ENCODE data around the gene MATCAP1. TPM values are rescaled to one million over a fixed set of nuclear protein-coding genes. Genes with fewer than 3 reads are reported as not detected.
A peak's percentile ranks its signal among the peaks of the same experiment; 100 is the strongest.

The MATCAP1 gene
- 5.5 and 5.8 TPM in 2 replicates for total RNA-seq

DNA sequence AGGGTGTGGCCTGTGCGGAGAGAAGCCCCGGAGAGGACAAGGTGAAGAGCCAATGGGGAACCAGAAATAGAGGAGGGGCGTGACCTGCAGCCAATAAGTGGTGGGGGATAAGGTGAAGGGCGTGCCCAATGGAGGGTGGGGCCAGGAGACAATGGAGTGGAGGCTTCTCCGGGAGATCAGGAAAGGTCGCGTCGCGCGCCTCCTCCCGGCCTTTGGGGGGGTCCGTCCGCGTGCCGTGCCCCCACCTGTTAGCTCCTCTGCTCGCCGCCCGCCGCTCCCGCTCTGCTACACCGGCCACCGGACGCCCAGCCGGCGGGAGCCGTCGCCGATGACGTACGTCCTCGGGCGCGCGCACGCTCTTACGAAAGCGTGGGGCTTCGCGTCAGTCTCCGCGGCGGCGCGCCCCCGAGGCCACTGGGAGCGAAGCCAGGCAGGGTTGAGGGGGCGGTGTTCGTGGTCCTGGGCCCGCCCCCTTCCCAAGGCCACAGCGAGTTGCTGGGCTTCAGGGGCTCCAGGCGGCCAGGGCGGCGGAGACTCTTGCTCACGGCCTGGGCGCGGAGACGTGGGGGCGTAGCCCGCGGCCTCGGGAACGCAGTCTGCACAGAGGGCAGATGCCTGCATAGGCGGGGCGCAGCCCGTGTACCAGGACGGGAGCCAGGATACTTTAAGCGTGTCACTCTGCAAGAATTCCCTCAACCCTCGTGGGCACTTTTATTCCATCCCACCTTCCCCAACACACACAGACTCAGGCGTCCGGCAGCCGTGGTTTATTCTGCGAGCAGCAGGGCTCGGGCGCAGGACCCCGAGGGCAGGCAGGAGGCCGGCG, at the start of gene MATCAP1:
Gene MATCAP1, minus strand, starts transcription at position 337 of the 826 bp plus-strand sequence. CDS start 3,353 bp downstream, outside the sequence.
- Histone ChIP-seq H3K36me3 (ENCODE audit: control insufficient read depth, insufficient read depth, low read length) (no peaks in the 10 kb centered on the region), H3K4me3 (ENCODE audit: low read depth, low read length) (peak within 1 kb of the TSS; percentile 78), H3K27me3 (ENCODE audit: control insufficient read depth, insufficient read depth, low read length) (no peaks in the 10 kb centered on the region)
- TF ChIP-seq, protein P1, sequence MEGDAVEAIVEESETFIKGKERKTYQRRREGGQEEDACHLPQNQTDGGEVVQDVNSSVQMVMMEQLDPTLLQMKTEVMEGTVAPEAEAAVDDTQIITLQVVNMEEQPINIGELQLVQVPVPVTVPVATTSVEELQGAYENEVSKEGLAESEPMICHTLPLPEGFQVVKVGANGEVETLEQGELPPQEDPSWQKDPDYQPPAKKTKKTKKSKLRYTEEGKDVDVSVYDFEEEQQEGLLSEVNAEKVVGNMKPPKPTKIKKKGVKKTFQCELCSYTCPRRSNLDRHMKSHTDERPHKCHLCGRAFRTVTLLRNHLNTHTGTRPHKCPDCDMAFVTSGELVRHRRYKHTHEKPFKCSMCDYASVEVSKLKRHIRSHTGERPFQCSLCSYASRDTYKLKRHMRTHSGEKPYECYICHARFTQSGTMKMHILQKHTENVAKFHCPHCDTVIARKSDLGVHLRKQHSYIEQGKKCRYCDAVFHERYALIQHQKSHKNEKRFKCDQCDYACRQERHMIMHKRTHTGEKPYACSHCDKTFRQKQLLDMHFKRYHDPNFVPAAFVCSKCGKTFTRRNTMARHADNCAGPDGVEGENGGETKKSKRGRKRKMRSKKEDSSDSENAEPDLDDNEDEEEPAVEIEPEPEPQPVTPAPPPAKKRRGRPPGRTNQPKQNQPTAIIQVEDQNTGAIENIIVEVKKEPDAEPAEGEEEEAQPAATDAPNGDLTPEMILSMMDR (IDR thresholded peaks at IDR 0.05; ENCODE audit: insufficient read depth, low read length, severe bottlenecking), result no peak
- FAIRE-seq (no peak), DNase-seq (ENCODE audit: low read depth) (peak; percentile 96)

GRCh38 chr16:67230809-67231660, 47.3 kb upstream of the MATCAP1 start:
- Histone ChIP-seq H3K27me3 (ENCODE audit: control insufficient read depth, insufficient read depth, low read length) (no peaks in the 10 kb centered on the region), H3K4me3 (ENCODE audit: low read depth, low read length) (no peak overlapping the region), H3K36me3 (ENCODE audit: control insufficient read depth, insufficient read depth, low read length) (peaks cover 27% of the 10 kb centered on the region)
- DNase-seq (ENCODE audit: low read depth) (no peak), FAIRE-seq (no peak)
- TF ChIP-seq, protein P1 (IDR thresholded peaks at IDR 0.05; ENCODE audit: insufficient read depth, low read length, severe bottlenecking), result no peak

- Histone ChIP-seq H3K36me3 (ENCODE audit: control insufficient read depth, insufficient read depth, low read length) (peaks cover 25% of the 10 kb centered on the region), H3K4me3 (ENCODE audit: low read depth, low read length) (no peak overlapping the region), H3K27me3 (ENCODE audit: control insufficient read depth, insufficient read depth, low read length) (no peaks in the 10 kb centered on the region)
- TF ChIP-seq, protein P1 (IDR thresholded peaks at IDR 0.05; ENCODE audit: insufficient read depth, low read length, severe bottlenecking), result no peak
- DNase-seq (ENCODE audit: low read depth) (no peak), FAIRE-seq (no peak)
These were observed 46.4 kb upstream of the MATCAP1 start for GRCh38 chr16:67229906-67230808.

DNA sequence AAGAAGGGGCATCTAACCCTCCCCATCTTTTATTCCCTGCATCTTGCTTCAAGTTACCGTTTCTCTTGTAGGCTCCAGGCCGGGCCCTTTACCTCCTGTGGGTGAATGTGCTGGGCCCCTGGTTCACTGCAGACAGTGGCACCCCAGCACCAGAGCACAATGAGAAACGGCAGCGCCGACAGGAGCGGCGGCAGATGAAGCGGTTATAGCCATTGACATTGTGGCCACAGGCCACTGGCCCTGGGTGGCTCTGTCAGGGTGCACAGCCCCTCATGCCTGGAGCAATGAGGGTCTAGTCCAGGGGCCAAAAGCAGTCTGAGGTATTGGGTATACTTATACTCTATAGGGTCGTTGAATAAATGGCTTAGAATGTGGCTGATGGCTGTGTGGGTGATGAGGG, 45.1 kb upstream of the MATCAP1 start:
- no peaks in the 10 kb centered on the region for H3K27me3 ChIP-seq (ENCODE audit: control insufficient read depth, insufficient read depth, low read length)
- peaks cover 23% of the 10 kb centered on the region for H3K36me3 ChIP-seq (ENCODE audit: control insufficient read depth, insufficient read depth, low read length)
- no peak for FAIRE-seq
- TF ChIP-seq, protein P1 (IDR thresholded peaks at IDR 0.05; ENCODE audit: insufficient read depth, low read length, severe bottlenecking), result no peak
- H3K4me3 ChIP-seq (ENCODE audit: low read depth, low read length), result no peak overlapping the region
- DNase-seq (ENCODE audit: low read depth), result no peak

DNA sequence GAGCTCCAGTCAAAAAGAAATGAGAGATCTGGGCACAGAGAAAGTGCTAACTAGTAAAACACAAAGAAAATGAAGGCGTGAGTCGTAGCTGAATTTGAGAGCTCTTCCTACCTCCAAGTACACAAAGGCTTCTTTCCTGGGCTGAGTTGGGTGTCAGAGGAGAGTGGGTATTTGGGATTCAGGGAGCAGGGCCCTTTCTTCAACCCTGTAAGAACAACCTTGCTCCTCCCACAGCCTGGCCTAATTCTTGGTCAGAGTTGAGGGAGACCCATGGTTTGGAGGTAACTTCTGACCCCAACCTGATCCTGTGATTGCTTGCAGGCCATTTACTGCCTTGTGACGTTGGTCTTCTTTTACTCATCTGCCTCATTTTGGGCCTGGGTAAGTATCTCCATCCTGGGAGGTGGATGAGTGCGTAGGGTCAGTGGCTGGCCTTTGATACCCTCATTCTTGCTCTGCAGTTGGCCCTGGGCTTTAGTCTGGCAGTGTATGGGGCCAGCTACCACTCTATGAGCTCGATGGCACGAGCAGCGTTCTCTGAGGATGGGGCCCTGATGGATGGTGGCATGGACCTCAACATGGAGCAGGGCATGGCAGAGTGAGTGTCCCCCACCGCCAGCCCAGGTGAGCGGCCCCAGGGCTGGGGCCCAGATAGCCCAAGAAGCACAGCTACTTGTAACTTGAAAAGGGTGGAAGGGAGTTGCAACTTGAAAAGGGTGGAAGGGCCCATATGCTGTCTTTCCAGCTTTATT, 44.4 kb upstream of the MATCAP1 start:
- FAIRE-seq, result no peak
- Histone ChIP-seq H3K4me3 (ENCODE audit: low read depth, low read length) (peak overlapping the region; percentile 82), H3K27me3 (ENCODE audit: control insufficient read depth, insufficient read depth, low read length) (no peaks in the 10 kb centered on the region), H3K36me3 (ENCODE audit: control insufficient read depth, insufficient read depth, low read length) (peaks cover 21% of the 10 kb centered on the region)
- TF ChIP-seq, protein P1 (IDR thresholded peaks at IDR 0.05; ENCODE audit: insufficient read depth, low read length, severe bottlenecking), result no peak
- DNase-seq (ENCODE audit: low read depth), result no peak
